ENCODE results near the gene PSMA4.
A peak's percentile ranks its signal among the peaks of the same experiment; 100 is the strongest.
"Not testable (repeated sequence)": the region's sequence is repeated elsewhere in the genome, so short reads cannot be mapped to it uniquely, and the experiment has no call there.

The PSMA4 gene

GRCh38 chr15:78540141-78540870 is at the start of gene PSMA4:
Gene PSMA4, plus strand, starts transcription at chr15:78540444. Its CDS starts 1,484 bp downstream, at chr15:78541928.
- peak; percentile 84 to 94 (median 92) for DNase-seq

- DNase-seq: no peak
Measured at GRCh38 chr15:78492872-78493271, 47.4 kb upstream of the PSMA4 start.

GRCh38 chr15:78501857-78502256 is 38.4 kb upstream of the PSMA4 start:
- no peak for DNase-seq

GRCh38 chr15:78502641-78503040 is 37.6 kb upstream of the PSMA4 start:
- DNase-seq: no peak

GRCh38 chr15:78506971-78507830 is 33.0 kb upstream of the PSMA4 start, which contains the start of gene HYKK:
Gene HYKK, plus strand, starts transcription at chr15:78507577. Its CDS starts 5,512 bp downstream, at chr15:78513089.
- DNase-seq: peak; percentile 28 to 72 (median 40)

GRCh38 chr15:78507831-78508160 is 32.4 kb upstream of the PSMA4 start:
- no peak for DNase-seq

GRCh38 chr15:78508272-78508671 is 32.0 kb upstream of the PSMA4 start:
- no peak for DNase-seq

GRCh38 chr15:78509726-78510312 is 30.4 kb upstream of the PSMA4 start:
- no peak for DNase-seq

- not testable (repeated sequence) for DNase-seq
Measured at GRCh38 chr15:78520035-78520434, 20.2 kb upstream of the PSMA4 start.

- no peak for DNase-seq
Measured at GRCh38 chr15:78524230-78524629, 16.0 kb upstream of the PSMA4 start.

- DNase-seq: no peak
Measured at GRCh38 chr15:78527325-78527724, 12.9 kb upstream of the PSMA4 start.

- DNase-seq: no peak
Measured at GRCh38 chr15:78533331-78533730, 6.9 kb upstream of the PSMA4 start.

- DNase-seq: no peak
Measured at GRCh38 chr15:78536134-78536533, 4.1 kb upstream of the PSMA4 start.

- DNase-seq: no peak
Measured at GRCh38 chr15:78537266-78537905, 2.9 kb upstream of the PSMA4 start.

- no peak for DNase-seq
Measured at GRCh38 chr15:78538358-78538757, 1.9 kb upstream of the PSMA4 start.

- DNase-seq: not testable (repeated sequence)
Measured at GRCh38 chr15:78539464-78540140, 642 bp upstream of the PSMA4 start.

GRCh38 chr15:78540871-78541743 is 863 bp downstream of the PSMA4 start:
- no peak for DNase-seq

- DNase-seq: no peak
Measured at GRCh38 chr15:78541744-78542034, 1.4 kb downstream of the PSMA4 start.

GRCh38 chr15:78542647-78543046 is 2.4 kb downstream of the PSMA4 start:
- no peak for DNase-seq

- no peak for DNase-seq
Measured at GRCh38 chr15:78550194-78550593, 9.9 kb downstream of the PSMA4 start.

- DNase-seq: no peak
Measured at GRCh38 chr15:78550815-78551214, 10.6 kb downstream of the PSMA4 start.

GRCh38 chr15:78551902-78552301 is 11.7 kb downstream of the PSMA4 start:
- no peak for DNase-seq
